ENCODE measurements around the gene AGBL2. TPM values are rescaled to one million over a fixed set of nuclear protein-coding genes. Genes with fewer than 3 reads are reported as not detected.

The AGBL2 gene
- total and polyA plus RNA-seq, 2 of the 8 experiments (the other 6 are each of a cell fraction or from before 2014, with no cell fraction given), result 2.1 to 6.5 TPM

GRCh38 chr11:47626234-47626633 is 88.9 kb downstream of the AGBL2 start:
- Histone ChIP-seq H3K14ac (ENCODE audit: insufficient read length) (no peak overlapping the region), H2BK120ac (replicated peaks; ENCODE audit: low read depth, low read length) (no peak overlapping the region), H4K20me1 (replicated peaks in 1 of 2; ENCODE audit: control insufficient read depth in 1 of 2, insufficient read depth in 2 of 2, low read length in 2 of 2) (no peaks in the 10 kb centered on the region), H3K9me3 (ENCODE audit: insufficient read depth in 2 of 2, low read depth in 1 of 2, low read length in 1 of 2) (no peaks in the 10 kb centered on the region), H3K4me1 (replicated peaks in 1 of 4; ENCODE audit: control insufficient read depth in 3 of 4, insufficient read depth in 4 of 4, low read length in 3 of 4) (no peaks in the 10 kb centered on the region), H3K27ac (ENCODE audit: low read depth, low read length) (no peak overlapping the region), H2BK5ac (ENCODE audit: low read depth, low read length) (no peak overlapping the region), H3K23ac (ENCODE audit: insufficient read length) (no peak overlapping the region), H4K8ac (ENCODE audit: extremely low read depth, insufficient read depth, low read length) (no peak overlapping the region), H2BK20ac (ENCODE audit: low read length) (no peak overlapping the region), H2BK15ac (ENCODE audit: low read length) (no peak overlapping the region), H3K56ac (replicated peaks; ENCODE audit: insufficient read length, low read depth, low read length) (no peak overlapping the region), H3K4ac (replicated peaks; ENCODE audit: insufficient read length, low read depth, low read length) (no peak overlapping the region), H3K4me3 (ENCODE audit: extremely low read depth in 1 of 4, insufficient read depth in 2 of 4, low read depth in 3 of 4, low read length in 4 of 4) (no peak overlapping the region), H3K18ac (ENCODE audit: extremely low read depth, low read length) (no peak overlapping the region), H3K79me2 (ENCODE audit: control insufficient read depth in 1 of 2, insufficient read depth in 2 of 2, low read length in 2 of 2) (no peaks in the 10 kb centered on the region), H3K4me2 (ENCODE audit: insufficient read depth in 1 of 2, low read depth in 2 of 2, low read length in 2 of 2) (no peak overlapping the region), H3K9ac (replicated peaks in 1 of 4; ENCODE audit: extremely low read depth in 1 of 4, low read depth in 3 of 4, low read length in 3 of 4) (no peak overlapping the region), H3K23me2 (ENCODE audit: low read depth, low read length) (no peaks in the 10 kb centered on the region), H4K5ac (ENCODE audit: insufficient read length, low read depth, low read length) (no peak overlapping the region), H3K36me3 (ENCODE audit: control insufficient read depth in 2 of 4, insufficient read depth in 4 of 4, low read length in 3 of 4) (peaks cover 11 to 82% (median 57%) of the 10 kb centered on the region in 4 experiments; a peak in 7 of 8 replicates), H2AK5ac (ENCODE audit: low read depth, low read length) (no peak overlapping the region), H3K27me3 (replicated peaks in 1 of 4; ENCODE audit: control insufficient read depth in 3 of 4, extremely low read depth in 1 of 4, insufficient read depth in 3 of 4, low read length in 3 of 4) (no peaks in the 10 kb centered on the region), H2BK12ac (ENCODE audit: low read depth, low read length) (no peak overlapping the region), H3K79me1 (ENCODE audit: low read depth, low read length) (no peaks in the 10 kb centered on the region), H2AFZ (ENCODE audit: low read length) (no peak overlapping the region), H4K91ac (replicated peaks; ENCODE audit: insufficient read length, low read length) (no peak overlapping the region)
- TF ChIP-seq FOSL1 (IDR thresholded peaks at IDR 0.05; ENCODE audit: insufficient read depth, low read depth, low read length) (no peak), BACH1 (IDR thresholded peaks at IDR 0.05; ENCODE audit: low read length) (no peak), GTF2F1 (IDR thresholded peaks at IDR 0.05; ENCODE audit: borderline replicate concordance, low read depth, low read length) (no peak), MAX (IDR thresholded peaks at IDR 0.05) (no peak), SIX5 (IDR thresholded peaks at IDR 0.05; ENCODE audit: low read depth, low read length) (no peak), POU5F1 (IDR thresholded peaks at IDR 0.05; ENCODE audit: low read depth, low read length) (no peak)
- DNase-seq (ENCODE audit: low read depth in 1 of 2, low spot score in 2 of 2) (no peak), FAIRE-seq (no peak)
- ChIA-PET POLR2A (ENCODE audit: partially characterized antibody) (no interaction called here), CTCF (ENCODE audit: partially characterized antibody) (interaction anchor here (2.2 kb wide), 1 partner anchor 9 kb away, joined by 6 read pairs; no protein-coding TSS in a partner anchor)
- WGBS, 2 experiments (ENCODE audit: extremely low coverage in 1 of 2, insufficient coverage in 1 of 2, insufficient read length in 1 of 2, insufficient replicate concordance in 2 of 2, low coverage in 1 of 2, low lambda C conversion rate in 2 of 2, missing lambda C conversion rate in 1 of 2), result 91% methylated on average over 8 of the region's 8 CpGs; no CpG with 5 or more reads in 1 of the 2 experiments

Data from H1 (cell line).